Testis (tissue), 2 donors: ENCODE results near the gene ANKHD1.

Source experiments
- POLR2A ChIP-seq: fragments of 450-650 bp; IDR thresholded peaks from one replicate; pipeline ENCODE4 v1.6.1; 2017; ENCODE audit warnings: antibody characterized with exemption, mild to moderate bottlenecking, moderate library complexity
- TF ChIP-seq, protein P1 (sequence below), 3 experiments: fragments of 450-650 bp in 2 of 3; fragments of 200-600 bp in 1 of 3; sonication (generic) in 1 of 3; IDR thresholded peaks; one replicate each; pipeline ENCODE4 v1.5.1; 2016 to 2019; ENCODE audit warnings: antibody characterized with exemption in 3 of 3, mild to moderate bottlenecking in 2 of 3, moderate library complexity in 1 of 3

GRCh38 chr5:140488914-140489313 lies 87.3 kb downstream of the ANKHD1 start:
- TF ChIP-seq, protein P1, sequence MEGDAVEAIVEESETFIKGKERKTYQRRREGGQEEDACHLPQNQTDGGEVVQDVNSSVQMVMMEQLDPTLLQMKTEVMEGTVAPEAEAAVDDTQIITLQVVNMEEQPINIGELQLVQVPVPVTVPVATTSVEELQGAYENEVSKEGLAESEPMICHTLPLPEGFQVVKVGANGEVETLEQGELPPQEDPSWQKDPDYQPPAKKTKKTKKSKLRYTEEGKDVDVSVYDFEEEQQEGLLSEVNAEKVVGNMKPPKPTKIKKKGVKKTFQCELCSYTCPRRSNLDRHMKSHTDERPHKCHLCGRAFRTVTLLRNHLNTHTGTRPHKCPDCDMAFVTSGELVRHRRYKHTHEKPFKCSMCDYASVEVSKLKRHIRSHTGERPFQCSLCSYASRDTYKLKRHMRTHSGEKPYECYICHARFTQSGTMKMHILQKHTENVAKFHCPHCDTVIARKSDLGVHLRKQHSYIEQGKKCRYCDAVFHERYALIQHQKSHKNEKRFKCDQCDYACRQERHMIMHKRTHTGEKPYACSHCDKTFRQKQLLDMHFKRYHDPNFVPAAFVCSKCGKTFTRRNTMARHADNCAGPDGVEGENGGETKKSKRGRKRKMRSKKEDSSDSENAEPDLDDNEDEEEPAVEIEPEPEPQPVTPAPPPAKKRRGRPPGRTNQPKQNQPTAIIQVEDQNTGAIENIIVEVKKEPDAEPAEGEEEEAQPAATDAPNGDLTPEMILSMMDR (IDR thresholded peaks at IDR 0.05): no peak
- TF ChIP-seq POLR2A: no peak
